RWPE1 (cell line): ENCODE data around the gene STAG1.

Experiments used
- CTCF ChIA-PET: fragments of 350-600 bp; sonication (Branson Sonifier 250); formaldehyde crosslinking; extraction: SDS; loops from one replicate; lab custom pipeline; 2021; lab: Yijun Ruan, JAX
- POLR2A ChIA-PET: fragments of 400-600 bp; formaldehyde crosslinking; extraction: SDS; loops from one replicate; lab custom pipeline; 2020; ENCODE audit warnings: antibody characterized with exemption; ENCODE audit not compliant: low non-redundant PET; lab: Yijun Ruan, JAX
- DNase-seq: peaks from one replicate; pipeline ENCODE4 v3.0.0; 2012; ENCODE audit warnings: low spot score
- H3K27ac ChIP-seq: fragments of 450-650 bp; 2 replicates; pipeline ENCODE4 v1.5.1; 2017
- TF ChIP-seq, protein P1 (sequence below): fragments of 450-650 bp; conservative IDR thresholded peaks from 2 replicates; pipeline ENCODE4 v1.5.1; 2017; ENCODE audit warnings: low read depth, mild to moderate bottlenecking

Gene STAG1

DNA sequence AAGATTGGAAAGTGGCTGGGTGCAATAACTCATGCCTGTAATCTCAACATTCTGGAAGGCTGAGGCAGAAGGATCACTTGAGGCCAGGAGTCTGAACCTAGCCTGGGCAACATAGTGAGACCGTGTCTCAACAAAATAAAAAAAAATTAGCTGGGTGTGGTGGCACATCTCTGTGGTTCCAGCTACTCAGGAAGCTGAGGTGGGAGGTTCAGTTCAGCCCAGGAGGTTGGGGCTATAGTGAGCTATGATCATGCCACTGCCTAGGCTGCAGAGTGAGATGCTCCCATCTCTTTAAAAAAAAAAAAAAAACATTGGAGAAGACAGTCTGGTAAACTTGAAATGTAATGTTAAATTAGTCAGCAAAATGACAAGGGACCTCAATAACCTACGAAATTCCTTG is 57.9 kb downstream of the STAG1 start:
- TF ChIP-seq, protein P1, sequence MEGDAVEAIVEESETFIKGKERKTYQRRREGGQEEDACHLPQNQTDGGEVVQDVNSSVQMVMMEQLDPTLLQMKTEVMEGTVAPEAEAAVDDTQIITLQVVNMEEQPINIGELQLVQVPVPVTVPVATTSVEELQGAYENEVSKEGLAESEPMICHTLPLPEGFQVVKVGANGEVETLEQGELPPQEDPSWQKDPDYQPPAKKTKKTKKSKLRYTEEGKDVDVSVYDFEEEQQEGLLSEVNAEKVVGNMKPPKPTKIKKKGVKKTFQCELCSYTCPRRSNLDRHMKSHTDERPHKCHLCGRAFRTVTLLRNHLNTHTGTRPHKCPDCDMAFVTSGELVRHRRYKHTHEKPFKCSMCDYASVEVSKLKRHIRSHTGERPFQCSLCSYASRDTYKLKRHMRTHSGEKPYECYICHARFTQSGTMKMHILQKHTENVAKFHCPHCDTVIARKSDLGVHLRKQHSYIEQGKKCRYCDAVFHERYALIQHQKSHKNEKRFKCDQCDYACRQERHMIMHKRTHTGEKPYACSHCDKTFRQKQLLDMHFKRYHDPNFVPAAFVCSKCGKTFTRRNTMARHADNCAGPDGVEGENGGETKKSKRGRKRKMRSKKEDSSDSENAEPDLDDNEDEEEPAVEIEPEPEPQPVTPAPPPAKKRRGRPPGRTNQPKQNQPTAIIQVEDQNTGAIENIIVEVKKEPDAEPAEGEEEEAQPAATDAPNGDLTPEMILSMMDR: no peak
- CTCF ChIA-PET: no interaction called here
- POLR2A ChIA-PET: no interaction called here
- H3K27ac ChIP-seq: no peak overlapping the region
- no peak for DNase-seq

DNA sequence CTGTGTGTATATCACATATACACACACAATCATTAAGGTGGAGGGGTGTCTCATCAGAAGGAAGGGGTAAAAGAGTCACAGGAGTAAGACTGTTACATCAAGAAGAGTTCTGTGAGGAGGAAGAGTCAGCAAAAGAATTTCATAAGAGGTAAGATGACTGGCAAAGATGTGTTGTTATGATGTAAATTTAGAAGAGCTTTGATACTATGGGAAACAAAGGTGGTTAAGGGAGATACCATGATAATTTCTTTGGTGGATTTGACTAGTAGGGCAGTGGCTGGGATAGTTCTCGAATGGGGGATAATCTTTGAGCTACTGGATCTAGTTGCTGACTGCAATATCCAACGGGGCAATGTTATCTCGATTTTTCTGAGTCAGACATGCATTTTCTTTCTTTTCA is 61.6 kb downstream of the STAG1 start:
- H3K27ac ChIP-seq: no peak overlapping the region
- CTCF ChIA-PET: no interaction called here
- no peak for DNase-seq
- TF ChIP-seq, protein P1: no peak
- POLR2A ChIA-PET: no interaction called here

- ChIA-PET CTCF (no interaction called here), POLR2A (no interaction called here)
- TF ChIP-seq, protein P1: no peak
- H3K27ac ChIP-seq: no peak overlapping the region
- DNase-seq: no peak
These were observed 66.3 kb downstream of the STAG1 start for GRCh38 chr3:136685882-136686281.

DNA sequence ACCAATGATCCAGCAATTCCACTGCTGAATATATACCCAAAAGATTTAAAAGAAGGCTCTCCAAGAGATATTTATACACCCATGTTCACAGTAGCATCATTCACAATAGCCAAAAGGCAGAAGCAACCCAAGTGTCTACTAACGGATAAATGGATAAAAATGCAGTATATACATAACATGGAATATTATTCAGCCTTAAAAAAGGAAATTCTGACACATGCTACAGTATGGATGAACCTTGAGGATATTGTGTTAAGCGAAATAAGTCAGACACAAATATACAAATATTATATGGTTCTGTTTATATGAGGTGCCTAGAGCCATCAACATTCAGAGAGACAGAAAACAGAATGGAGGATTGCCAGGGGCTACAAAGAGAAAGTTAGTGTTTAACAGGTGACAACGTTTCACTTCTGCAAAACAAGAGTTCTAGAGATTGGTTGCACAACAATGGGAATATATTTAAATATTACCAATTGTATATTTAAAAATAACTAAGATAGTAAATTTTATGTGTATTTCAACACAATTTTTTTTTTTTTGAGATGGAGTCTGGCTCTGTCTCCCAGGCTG is 69.4 kb downstream of the STAG1 start:
- no peak for DNase-seq
- TF ChIP-seq, protein P1: no peak
- CTCF ChIA-PET: interaction anchor here (0.7 kb wide), 2 partner anchors 10 to 434 kb away, joined by 3 read pairs; no protein-coding TSS in a partner anchor
- POLR2A ChIA-PET: no interaction called here
- no peak overlapping the region for H3K27ac ChIP-seq

- ChIA-PET POLR2A (no interaction called here), CTCF (no interaction called here)
- TF ChIP-seq, protein P1: no peak
- DNase-seq: no peak
- no peak overlapping the region for H3K27ac ChIP-seq
These were observed 73.2 kb downstream of the STAG1 start for GRCh38 chr3:136678981-136679380.

- TF ChIP-seq, protein P1: no peak
- DNase-seq: no peak
- ChIA-PET CTCF (interaction anchor here (0.6 kb wide), 1 partner anchor 391 kb away, joined by 6 read pairs; no protein-coding TSS in a partner anchor), POLR2A (no interaction called here)
- H3K27ac ChIP-seq: no peak overlapping the region
These were observed 76.2 kb downstream of the STAG1 start for GRCh38 chr3:136676009-136676408.
